ENCODE results near the gene ZNF460. TPM values are rescaled to one million over a fixed set of nuclear protein-coding genes. Genes with fewer than 3 reads are reported as not detected.

ZNF460 gene
- total RNA-seq, 1 donor from 2014 or later, result 68.7 TPM

DNA sequence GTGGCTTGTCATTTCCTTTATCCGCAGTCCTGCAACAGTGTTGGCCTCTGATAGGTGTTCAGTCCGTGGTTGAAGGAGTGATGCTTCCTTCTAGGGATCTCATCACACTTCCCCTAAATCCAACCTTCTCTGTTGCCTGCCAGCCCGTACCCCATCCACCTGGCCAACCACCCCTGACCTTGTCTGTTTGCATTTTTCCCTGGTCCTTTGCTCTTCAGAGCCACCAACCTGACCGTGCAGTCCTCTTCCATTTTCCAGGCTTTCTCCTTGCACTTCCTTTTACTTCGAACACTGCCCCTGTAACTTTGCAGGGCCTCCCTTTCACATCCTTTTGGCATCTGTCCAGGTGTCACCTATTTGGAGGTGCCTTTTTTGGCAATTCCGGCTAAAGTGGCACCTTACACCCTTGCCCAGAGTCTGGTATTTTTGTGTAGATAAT is 696 bp downstream of the ZNF460 start:
- no peak for ATAC-seq

GRCh38 chr19:57282011-57282643 is 1.8 kb downstream of the ZNF460 start:
- peak; percentile 75 for ATAC-seq

DNA sequence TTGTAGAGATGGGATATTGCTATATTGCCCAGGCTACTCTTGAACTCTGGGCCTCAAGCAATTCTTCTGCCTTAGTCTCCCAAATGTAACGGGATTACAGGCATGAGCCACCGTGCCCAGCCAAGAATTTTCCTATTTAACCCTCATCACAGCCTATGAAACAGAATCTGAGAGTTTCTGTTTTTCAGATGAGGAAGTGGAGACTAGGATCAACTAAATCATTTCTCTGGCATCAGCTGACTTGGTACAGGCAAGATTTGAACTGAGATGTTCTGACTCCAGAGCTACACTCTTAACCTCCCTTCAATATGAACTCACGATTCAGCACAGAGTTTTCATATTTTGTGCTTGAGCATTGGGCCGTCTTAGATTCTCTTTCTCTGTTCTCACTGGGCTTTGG is 8.1 kb downstream of the ZNF460 start:
- no peak for ATAC-seq

GRCh38 chr19:57290970-57291369 is 10.7 kb downstream of the ZNF460 start:
- ATAC-seq, result no peak

GRCh38 chr19:57292547-57292946 is 12.3 kb downstream of the ZNF460 start:
- no peak for ATAC-seq

GRCh38 chr19:57293719-57294118 is 13.4 kb downstream of the ZNF460 start:
- no peak for ATAC-seq

GRCh38 chr19:57302020-57302465 is 21.8 kb downstream of the ZNF460 start:
- peak; percentile 99 for ATAC-seq

DNA sequence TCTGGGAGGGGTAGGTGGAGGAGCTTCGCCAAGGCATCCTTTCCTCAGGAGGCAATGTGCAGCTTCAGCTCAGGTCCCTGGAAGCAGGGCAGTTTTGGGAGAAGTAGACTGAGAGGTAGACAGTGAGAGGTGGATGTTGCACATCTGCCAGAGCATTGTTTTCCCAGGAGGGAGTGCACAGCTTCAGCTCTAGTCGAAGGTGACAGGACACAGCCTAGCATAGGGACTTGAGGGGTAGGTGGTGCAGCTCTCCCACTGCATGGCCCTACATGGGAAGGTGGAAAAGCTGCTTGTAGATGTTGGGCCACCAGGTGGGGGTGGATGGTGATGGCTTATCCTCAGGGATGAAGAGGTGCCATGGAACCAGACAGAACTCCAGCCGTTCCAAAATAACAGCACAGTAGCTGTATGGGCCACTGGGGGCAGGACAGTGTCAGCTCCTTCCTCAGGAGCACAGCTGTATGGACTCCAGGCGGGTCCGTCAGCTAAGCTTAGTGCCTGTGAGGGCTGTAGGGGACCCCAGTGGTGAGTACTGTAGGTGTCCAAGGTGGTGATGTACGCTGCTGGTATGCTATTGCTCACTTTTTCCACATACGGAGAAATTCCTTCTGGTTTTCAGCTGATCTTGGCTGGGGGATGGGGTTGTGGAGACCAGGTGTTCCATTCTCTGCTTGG is 22.6 kb downstream of the ZNF460 start:
- ATAC-seq, result peak; percentile 5

DNA sequence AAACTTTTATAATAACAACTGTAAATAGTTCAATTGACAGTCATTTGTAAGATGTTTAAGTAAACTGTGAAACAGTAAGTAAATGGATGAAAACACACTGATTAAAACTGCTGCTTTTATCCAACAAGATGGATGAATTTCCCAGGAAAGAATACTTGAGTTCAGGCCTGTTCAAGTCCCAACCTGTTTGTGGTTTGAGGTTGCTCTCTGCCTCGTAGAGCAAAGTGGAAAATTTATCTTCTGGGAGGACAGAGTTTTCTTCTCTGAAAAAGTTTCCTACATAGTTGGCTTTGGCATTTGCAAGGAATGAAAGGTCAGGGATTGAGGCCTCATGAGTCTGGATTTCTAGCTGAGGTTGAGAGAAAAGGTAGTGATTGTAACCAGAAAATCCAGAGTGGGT is 24.8 kb downstream of the ZNF460 start:
- ATAC-seq, result no peak

GRCh38 chr19:57308514-57308913 is 28.2 kb downstream of the ZNF460 start:
- ATAC-seq, result no peak

DNA sequence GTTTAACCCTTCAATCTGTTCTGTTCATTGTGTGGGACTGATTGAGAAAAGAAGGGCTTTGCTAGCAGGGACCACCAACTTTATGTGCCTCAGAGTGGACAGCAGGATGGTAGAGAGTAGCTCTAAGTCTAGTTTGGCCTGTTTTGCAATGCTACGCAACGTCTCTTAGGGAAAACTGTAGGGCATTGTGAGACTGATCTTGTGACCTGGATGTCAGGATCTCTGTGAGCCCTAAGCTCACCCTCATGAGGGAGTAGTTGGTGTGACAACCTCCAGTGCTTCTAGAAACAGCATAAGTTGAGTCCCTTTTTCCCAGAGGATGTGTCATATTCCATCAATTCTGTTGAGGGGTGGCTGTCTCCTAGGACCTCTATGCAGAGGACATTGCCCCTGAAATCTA is 30.5 kb downstream of the ZNF460 start:
- ATAC-seq, result peak; percentile 22

DNA sequence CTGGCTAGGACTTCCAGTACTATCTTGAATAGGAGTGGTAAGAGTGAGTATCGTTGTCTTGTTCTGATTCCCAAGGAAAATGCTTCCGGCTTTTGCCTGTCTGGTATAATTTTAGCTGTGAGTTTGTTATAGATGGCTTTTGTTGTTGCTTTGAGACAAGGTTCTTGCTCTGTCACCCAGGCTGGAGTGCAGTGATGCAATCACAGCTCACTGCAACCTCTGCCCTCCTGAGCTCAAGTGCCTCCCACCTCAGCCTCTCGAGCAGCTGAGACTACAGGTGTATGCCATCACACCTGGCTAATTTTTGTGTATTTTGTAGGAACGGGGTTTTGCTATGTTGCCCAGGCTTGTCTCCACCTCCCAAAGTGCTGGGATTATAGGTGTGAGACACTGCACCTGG is 33.9 kb downstream of the ZNF460 start:
- no peak for ATAC-seq

DNA sequence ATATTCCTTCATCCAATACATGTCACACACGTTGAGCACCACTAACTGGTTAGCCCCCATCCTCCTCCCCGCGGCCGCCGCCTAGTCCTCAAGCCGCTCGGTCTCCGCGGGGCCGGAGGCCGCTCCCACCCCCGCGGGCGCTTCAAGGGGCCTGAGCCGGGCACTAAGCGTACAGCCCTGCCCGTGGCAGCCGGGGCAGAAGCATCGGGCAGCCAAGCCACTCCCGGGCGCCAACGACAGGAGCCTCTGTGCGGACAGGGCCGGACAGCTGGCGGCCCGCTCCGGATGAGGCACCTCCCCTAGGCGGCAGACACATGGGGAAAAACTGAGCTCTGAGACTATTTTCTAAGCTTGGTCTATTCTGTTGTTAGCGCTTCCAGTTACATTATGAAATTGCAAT is 37.2 kb downstream of the ZNF460 start:
- no peak for ATAC-seq

DNA sequence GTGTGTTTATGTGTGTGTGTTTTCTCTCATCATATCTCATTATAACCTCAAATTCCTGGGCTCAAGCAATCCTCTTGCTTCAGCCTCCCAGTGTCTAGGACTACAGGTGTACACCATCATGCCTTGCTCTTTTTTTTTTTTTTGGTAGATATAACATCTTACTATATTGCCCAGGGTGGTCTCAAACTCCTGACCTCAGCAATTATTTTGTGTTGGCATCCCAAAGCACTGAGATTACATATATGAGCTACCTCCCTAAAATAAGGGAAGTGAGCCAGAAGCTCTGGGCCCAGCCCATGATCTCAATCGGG is 39.5 kb downstream of the ZNF460 start:
- ATAC-seq, result peak; percentile 4

DNA sequence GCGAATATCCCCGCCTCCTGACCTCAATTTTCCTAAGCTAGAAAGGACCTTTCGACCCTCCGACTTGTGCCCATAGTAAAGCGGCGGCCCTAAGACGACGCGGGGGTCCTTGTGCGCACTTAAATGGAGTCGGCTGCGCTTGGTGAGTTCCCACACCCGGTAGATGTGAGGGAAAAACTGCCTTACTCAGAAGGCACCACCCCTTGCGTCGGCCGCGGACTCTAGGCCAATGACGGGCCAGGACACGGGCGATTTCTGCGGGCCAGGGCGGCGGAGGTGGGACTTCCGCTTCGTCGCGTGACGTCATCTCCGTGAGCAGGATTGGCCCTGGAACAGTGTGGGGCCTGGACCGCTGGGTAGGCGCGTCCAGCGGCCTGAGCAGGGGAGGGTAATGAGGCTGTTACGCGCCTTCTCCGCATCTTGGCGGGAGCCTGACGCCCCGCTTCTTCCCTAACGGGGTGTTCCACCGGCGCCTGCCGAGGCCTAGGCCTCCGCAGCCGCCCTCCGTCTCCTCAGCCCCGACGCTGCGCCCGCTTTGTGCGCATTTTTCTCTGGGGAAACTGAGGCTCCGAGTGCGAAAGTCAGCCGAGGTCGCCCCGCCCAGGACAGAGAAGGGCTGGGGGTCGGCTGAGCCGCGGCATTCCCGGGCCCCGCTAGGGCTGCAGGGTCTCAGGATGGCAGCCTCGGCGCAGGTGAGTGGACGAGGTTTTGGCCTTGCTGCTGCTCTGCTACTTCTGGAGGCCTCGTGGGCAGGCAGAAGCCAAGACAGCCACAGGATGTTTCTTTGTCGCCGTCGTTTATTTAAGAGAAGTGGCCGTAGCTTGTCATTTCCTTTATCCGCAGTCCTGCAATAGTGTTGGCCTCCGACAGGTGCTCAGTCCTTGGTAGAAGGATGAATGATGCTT is 40.1 kb downstream of the ZNF460 start, which contains the start of gene ZNF543:
Gene ZNF543, plus strand, starts transcription at position 293 of the 905 bp plus-strand sequence. Its CDS starts 382 bp downstream, at position 675.
- peak; percentile 99 for ATAC-seq

- no peak for ATAC-seq
Measured at GRCh38 chr19:57321116-57321515, 40.8 kb downstream of the ZNF460 start.

DNA sequence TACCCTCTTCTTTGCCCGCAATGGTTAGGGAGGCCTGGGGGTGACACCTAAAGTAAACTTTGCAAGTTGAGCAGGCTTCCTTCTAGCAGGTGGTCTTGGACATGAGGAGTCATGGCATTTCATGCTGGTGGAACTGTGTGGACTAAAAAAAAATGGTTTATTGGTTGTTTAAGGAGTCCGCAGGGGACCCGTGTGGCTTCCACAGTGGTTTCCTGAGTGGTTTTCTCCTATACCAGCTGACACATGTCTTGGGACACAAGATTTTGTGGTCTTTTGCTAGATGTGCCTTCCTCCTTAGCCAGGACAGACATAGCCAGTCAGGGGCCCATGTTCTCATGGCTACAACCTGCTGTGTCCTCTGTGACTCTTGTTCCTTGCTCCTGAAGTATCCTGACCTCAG is 41.5 kb downstream of the ZNF460 start:
- ATAC-seq, result no peak

- no peak for ATAC-seq
Measured at GRCh38 chr19:57324992-57325391, 44.7 kb downstream of the ZNF460 start.

DNA sequence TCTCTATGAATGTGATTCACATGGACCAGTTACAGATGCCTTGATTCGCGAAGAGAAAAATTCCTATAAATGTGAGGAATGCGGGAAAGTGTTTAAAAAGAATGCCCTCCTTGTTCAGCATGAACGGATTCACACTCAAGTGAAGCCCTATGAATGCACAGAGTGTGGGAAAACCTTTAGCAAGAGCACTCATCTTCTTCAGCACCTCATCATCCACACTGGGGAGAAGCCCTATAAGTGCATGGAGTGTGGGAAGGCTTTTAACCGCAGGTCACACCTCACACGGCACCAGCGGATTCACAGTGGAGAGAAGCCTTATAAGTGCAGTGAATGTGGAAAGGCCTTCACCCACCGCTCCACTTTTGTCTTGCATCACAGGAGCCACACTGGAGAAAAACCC is 47.7 kb downstream of the ZNF460 start:
- ATAC-seq, result no peak

DNA sequence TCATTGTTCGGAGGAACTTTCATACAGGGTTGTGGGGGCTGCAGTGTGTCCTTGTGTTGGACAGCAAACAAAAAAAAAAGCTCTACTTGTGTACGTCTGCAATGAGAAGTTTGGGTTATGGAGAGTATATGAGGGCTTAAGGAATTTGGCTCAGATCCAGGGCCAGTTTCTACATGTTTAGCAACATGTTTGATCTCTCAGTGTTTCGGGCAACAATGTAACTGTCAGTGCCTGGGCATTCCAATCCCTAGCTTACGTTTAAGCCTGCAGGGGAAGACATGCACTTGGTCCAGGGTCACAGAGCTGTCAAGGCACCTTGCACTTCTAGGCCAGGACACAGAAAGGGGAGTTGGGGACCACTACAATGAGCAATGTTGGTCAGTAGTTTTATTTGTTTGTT is 53.9 kb downstream of the ZNF460 start:
- peak; percentile 80 for ATAC-seq

DNA sequence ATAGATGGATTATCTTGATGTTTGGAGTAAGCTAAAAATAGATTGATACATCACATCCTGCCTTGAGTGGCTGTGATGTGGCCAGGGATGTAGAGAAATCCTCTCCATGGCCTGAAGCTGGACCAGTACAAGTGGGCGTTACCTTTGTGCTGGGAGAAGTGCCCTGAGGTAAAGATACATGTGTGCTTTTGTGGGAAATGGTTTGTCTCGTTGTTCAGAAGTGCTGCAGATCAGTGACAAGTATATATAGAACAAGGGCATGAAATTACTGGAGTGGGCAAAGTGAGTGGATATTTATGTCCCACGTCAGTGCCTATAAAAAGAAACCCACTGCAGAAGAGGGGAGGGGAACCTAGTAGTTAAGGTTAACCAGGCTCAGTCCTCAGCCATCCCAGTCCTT is 58.6 kb downstream of the ZNF460 start:
- no peak for ATAC-seq

GRCh38 chr19:57342582-57342981 is 62.3 kb downstream of the ZNF460 start:
- ATAC-seq, result no peak

All from esophagus mucosa (tissue), 1 donor.